Measurements from ENCODE around the gene SERGEF.

SERGEF gene

DNA sequence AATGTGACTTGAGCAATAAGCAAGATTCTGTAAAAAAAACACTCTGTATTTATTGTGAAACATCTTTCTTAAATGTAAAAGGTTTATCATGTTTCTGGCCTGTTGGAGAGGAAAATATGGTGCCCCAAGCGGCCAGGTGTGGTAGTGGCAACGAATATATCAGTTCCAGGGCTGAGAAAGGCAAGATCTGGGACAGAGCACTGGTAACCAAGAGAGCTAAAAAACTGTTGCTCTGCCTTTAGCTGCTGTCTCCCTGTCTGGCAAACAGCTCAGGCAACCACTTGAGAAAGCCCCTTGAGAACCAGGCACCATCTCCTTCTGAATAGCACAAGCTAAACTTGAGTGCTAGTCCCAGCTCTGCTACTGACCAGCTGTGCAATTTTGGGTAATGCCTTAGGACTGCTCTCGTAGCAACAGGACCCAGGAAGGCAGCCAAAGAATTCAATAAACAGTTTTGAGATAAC lies 148.3 kb downstream of the SERGEF start:
- Histone ChIP-seq H3K27ac (ENCODE audit: low read depth, low read length) (no peak overlapping the region), H3K27me3 (ENCODE audit: control insufficient read depth, low read length) (no peaks in the 10 kb centered on the region), H4K20me1 (ENCODE audit: control insufficient read depth, insufficient read depth, low read depth, low read length) (no peaks in the 10 kb centered on the region), H3K36me3 (ENCODE audit: control insufficient read depth, low read length) (no peaks in the 10 kb centered on the region; the same call in 1 of the 2 replicates), H3F3A (ENCODE audit: control insufficient read depth, insufficient read depth) (no peaks in the 10 kb centered on the region), H3K4me3 (ENCODE audit: low read length) (no peak overlapping the region), H3K9me3 (ENCODE audit: control insufficient read depth, insufficient read depth, low read length) (no peaks in the 10 kb centered on the region), H3K4me2 (ENCODE audit: low read length) (no peak overlapping the region), H3K9me2 (replicated peaks; ENCODE audit: control insufficient read depth, low read length) (no peaks in the 10 kb centered on the region), H3K4me1 (ENCODE audit: control insufficient read depth, low read length) (no peaks in the 10 kb centered on the region), H3K79me2 (ENCODE audit: control insufficient read depth, low read length) (no peaks in the 10 kb centered on the region)
- TF ChIP-seq EZH2phosphoT487 (IDR thresholded peaks at IDR 0.05; ENCODE audit: borderline replicate concordance, low read length), result no peak
- TF ChIP-seq, protein P1, sequence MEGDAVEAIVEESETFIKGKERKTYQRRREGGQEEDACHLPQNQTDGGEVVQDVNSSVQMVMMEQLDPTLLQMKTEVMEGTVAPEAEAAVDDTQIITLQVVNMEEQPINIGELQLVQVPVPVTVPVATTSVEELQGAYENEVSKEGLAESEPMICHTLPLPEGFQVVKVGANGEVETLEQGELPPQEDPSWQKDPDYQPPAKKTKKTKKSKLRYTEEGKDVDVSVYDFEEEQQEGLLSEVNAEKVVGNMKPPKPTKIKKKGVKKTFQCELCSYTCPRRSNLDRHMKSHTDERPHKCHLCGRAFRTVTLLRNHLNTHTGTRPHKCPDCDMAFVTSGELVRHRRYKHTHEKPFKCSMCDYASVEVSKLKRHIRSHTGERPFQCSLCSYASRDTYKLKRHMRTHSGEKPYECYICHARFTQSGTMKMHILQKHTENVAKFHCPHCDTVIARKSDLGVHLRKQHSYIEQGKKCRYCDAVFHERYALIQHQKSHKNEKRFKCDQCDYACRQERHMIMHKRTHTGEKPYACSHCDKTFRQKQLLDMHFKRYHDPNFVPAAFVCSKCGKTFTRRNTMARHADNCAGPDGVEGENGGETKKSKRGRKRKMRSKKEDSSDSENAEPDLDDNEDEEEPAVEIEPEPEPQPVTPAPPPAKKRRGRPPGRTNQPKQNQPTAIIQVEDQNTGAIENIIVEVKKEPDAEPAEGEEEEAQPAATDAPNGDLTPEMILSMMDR (IDR thresholded peaks at IDR 0.05; ENCODE audit: low read depth, low read length, poor library complexity, severe bottlenecking), result peak; percentile 85

DNA sequence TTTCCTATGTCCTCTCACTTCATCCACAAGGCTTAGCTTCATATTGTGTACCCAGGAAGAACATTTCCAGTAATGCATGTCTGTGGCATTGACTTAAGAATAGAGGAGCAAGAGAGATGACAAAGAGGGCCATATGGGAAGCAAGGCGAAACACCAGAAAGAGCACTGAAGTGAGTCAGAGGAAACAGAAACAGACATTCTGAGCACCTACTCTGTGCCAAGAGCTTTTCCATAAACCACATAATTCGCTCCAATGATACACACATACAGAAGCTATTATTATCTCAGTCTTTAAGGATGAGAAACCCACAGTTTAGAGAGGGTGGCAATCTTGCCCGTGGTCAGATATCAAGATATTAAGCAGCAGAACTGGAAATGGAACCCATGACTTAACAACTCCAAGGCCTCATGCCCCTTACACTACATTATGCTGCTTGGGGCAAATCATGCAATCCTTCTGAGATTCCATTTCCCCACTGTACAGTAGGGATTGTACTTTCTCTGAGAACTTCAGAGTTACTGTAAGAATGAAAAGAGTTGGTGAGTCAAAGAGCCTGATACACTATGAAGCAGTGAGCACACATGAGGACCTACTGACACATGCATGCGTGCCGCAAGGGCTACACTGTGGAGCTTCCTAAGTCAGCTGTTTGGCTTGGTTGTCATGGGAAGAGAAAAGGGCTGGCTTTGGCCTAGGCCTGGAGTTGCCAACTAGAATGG lies 151.7 kb downstream of the SERGEF start:
- no peaks in the 10 kb centered on the region for H3K9me2 ChIP-seq (replicated peaks; ENCODE audit: control insufficient read depth, low read length)

DNA sequence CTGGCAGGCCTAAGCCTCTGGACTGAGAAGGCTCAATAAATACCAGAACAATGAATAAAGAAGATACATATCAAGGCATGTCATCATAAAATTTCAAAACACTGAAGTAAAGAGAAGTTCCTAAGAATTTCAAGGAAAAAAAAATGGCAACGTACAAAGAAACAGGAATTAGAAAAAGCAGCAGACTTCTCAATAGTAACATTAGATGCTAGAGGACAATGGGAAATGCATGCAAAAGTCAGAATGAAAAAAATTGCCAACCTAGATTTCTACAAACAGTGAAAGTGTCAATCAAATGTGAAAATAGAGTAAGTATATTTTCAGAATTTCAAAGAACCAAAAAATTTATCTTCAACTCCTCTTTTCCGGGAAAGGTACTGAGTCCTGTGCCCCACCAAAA lies 153.3 kb downstream of the SERGEF start:
- H3K4me3 ChIP-seq (ENCODE audit: low read length), result no peak overlapping the region
- no peaks in the 10 kb centered on the region for H3K9me3 ChIP-seq (ENCODE audit: control insufficient read depth, insufficient read depth, low read length)
- no peaks in the 10 kb centered on the region for H3K79me2 ChIP-seq (ENCODE audit: control insufficient read depth, low read length)
- H3F3A ChIP-seq (ENCODE audit: control insufficient read depth, insufficient read depth), result no peaks in the 10 kb centered on the region
- H3K4me2 ChIP-seq (ENCODE audit: low read length), result no peak overlapping the region
- no peaks in the 10 kb centered on the region for H4K20me1 ChIP-seq (ENCODE audit: control insufficient read depth, insufficient read depth, low read depth, low read length)
- no peaks in the 10 kb centered on the region for H3K9me2 ChIP-seq (replicated peaks; ENCODE audit: control insufficient read depth, low read length)
- H3K36me3 ChIP-seq (ENCODE audit: control insufficient read depth, low read length), result no peaks in the 10 kb centered on the region; the same call in 1 of the 2 replicates
- TF ChIP-seq, protein P1 (IDR thresholded peaks at IDR 0.05; ENCODE audit: low read depth, low read length, poor library complexity, severe bottlenecking), result no peak
- TF ChIP-seq EZH2phosphoT487 (IDR thresholded peaks at IDR 0.05; ENCODE audit: borderline replicate concordance, low read length), result no peak
- H3K27me3 ChIP-seq (ENCODE audit: control insufficient read depth, low read length), result no peaks in the 10 kb centered on the region
- H3K4me1 ChIP-seq (ENCODE audit: control insufficient read depth, low read length), result no peaks in the 10 kb centered on the region
- no peak overlapping the region for H3K27ac ChIP-seq (ENCODE audit: low read depth, low read length)

More for the DNA sequence above, 151.7 kb downstream of the SERGEF start:
- H3K4me1 ChIP-seq (ENCODE audit: control insufficient read depth, low read length), result no peaks in the 10 kb centered on the region
- no peaks in the 10 kb centered on the region for H3K27me3 ChIP-seq (ENCODE audit: control insufficient read depth, low read length)
- no peaks in the 10 kb centered on the region for H3K79me2 ChIP-seq (ENCODE audit: control insufficient read depth, low read length)
- H4K20me1 ChIP-seq (ENCODE audit: control insufficient read depth, insufficient read depth, low read depth, low read length), result no peaks in the 10 kb centered on the region
- no peaks in the 10 kb centered on the region for H3K9me3 ChIP-seq (ENCODE audit: control insufficient read depth, insufficient read depth, low read length)
- no peak overlapping the region for H3K4me3 ChIP-seq (ENCODE audit: low read length)
- H3K36me3 ChIP-seq (ENCODE audit: control insufficient read depth, low read length), result no peaks in the 10 kb centered on the region; the same call in 1 of the 2 replicates
- no peak overlapping the region for H3K4me2 ChIP-seq (ENCODE audit: low read length)
- TF ChIP-seq, protein P1 (IDR thresholded peaks at IDR 0.05; ENCODE audit: low read depth, low read length, poor library complexity, severe bottlenecking), result no peak
- TF ChIP-seq EZH2phosphoT487 (IDR thresholded peaks at IDR 0.05; ENCODE audit: borderline replicate concordance, low read length), result no peak
- H3K27ac ChIP-seq (ENCODE audit: low read depth, low read length), result no peak overlapping the region
- H3F3A ChIP-seq (ENCODE audit: control insufficient read depth, insufficient read depth), result no peaks in the 10 kb centered on the region
